ENCODE results near the gene SLC13A1.
"Not testable (repeated sequence)": the region's sequence is repeated elsewhere in the genome, so short reads cannot be mapped to it uniquely, and the experiment has no call there.

SLC13A1 gene

DNA sequence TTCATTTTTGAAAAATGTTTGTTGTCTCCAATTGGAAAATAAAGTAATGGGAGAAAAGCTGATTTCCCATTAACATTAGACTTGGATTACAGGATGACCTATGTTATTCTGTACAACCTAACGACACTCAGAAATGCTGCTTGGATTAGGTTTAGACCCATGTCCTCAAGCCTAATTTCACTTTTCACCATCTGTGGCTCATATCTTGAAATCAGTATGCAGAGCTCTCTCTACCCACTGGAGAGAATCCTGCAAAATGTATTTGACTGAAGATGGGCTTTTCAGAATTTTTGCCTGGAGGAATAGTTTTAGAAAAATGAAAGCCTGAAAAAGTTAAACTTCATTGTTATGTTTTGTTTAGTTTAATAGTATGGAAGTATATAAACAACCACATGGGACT is 63.8 kb downstream of the SLC13A1 start:
- intact Hi-C loops (cut with DNase I), result no loop called here
- DNase-seq, result no peak

GRCh38 chr7:123133924-123134323 is 65.8 kb downstream of the SLC13A1 start:
- no peak for DNase-seq
- intact Hi-C loops (cut with DNase I), result no loop called here

GRCh38 chr7:123131961-123132360 is 67.8 kb downstream of the SLC13A1 start:
- DNase-seq, result no peak
- intact Hi-C loops (cut with DNase I), result no loop called here

DNA sequence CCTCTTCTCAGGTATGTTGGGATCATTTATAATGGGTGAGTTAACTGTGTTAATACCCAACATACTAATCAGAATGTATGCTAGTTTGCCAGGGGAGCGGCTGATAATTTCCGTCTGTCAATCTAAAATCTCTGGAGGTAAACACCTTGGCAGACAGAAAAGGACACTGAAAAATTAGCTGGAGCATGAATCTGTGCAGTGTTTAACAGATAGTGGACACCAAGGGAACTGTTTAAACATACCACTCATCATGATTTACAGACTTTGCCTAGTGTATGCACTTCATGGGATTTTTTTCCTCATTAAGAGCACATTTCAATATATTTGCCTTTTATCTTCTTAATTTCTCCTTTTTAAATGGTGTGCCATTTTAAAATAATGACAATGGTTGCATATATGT is 68.2 kb downstream of the SLC13A1 start:
- no peak for DNase-seq
- intact Hi-C loops (cut with DNase I), result no loop called here

GRCh38 chr7:123131140-123131539 is 68.6 kb downstream of the SLC13A1 start:
- intact Hi-C loops (cut with DNase I), result no loop called here
- DNase-seq, result no peak

- DNase-seq, result no peak
- intact Hi-C loops (cut with DNase I), result no loop called here
Measured at GRCh38 chr7:123126691-123127090, 73.1 kb downstream of the SLC13A1 start.

GRCh38 chr7:123126171-123126570 is 73.6 kb downstream of the SLC13A1 start:
- intact Hi-C loops (cut with DNase I), result no loop called here
- no peak for DNase-seq

- no peak for DNase-seq
- intact Hi-C loops (cut with DNase I), result no loop called here
Measured at GRCh38 chr7:123125231-123125630, 74.5 kb downstream of the SLC13A1 start.

- DNase-seq, result no peak
- intact Hi-C loops (cut with DNase I), result no loop called here
Measured at GRCh38 chr7:123122916-123123315, 76.9 kb downstream of the SLC13A1 start.

DNA sequence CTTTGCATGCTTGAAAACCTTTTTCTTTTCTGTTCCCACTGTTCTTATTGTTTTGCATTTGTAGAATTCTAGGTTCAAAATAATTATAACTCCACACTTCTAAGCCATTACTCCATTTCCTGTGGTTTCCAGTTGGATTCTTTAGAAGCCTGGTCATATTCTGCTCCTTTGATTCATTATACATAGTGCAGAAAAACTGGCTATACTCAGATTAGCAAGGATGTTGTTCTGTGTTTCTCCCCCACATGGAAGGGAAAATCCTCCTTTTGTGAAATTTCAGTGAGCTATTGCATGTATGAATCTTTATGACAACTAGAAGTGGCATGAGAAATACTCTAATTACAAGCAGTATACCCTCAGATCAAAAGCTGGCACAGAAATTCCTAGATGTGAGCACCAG is 79.5 kb downstream of the SLC13A1 start:
- intact Hi-C loops (cut with DNase I), result no loop called here
- DNase-seq, result no peak

- no peak for DNase-seq
- intact Hi-C loops (cut with DNase I), result no loop called here
Measured at GRCh38 chr7:123115331-123115730, 84.4 kb downstream of the SLC13A1 start.

DNA sequence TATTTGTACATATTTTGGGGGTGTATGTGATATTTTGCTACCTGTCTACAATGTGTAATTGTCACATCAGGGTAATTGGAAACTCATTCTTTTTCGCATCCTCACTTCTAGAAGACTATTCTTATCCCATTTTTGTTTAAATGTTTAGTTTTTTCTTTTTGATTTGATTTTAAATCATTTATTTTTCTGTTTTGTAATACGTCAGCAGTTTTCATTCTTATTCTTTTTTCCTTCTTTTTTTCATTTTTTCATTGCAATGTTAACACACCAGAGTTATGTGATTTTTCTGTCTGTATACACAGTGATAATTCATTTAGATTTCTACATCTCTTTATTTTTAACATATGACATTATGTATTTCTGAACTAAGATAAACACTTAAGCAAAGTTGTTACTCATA is 85.5 kb downstream of the SLC13A1 start:
- intact Hi-C loops (cut with DNase I), result no loop called here
- DNase-seq, result no peak

- intact Hi-C loops (cut with DNase I), result no loop called here
- peak in 1 of 42 donors; percentile 2 for DNase-seq
Measured at GRCh38 chr7:123112833-123113232, 86.9 kb downstream of the SLC13A1 start.

- intact Hi-C loops (cut with DNase I), result no loop called here
- no peak for DNase-seq
Measured at GRCh38 chr7:123099712-123100111, 100.1 kb downstream of the SLC13A1 start.

DNA sequence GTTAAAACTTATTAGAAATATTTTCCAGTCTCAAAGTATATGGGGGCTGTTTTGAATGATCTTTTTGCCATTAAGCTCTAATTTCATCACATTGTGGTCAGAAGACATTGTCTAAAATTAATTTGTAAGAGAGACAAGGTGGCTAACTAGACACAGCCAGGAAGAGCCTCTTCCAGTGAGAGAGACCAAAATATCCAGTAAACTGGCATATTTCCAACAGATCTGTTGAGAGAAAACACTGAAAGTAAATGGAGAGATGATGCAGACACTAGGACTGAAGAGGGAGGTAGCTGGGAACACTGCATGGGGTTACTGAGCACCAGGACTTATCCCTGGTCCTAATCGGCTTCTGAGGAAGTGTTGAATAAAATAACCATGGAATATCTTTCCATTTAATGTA is 102.8 kb downstream of the SLC13A1 start:
- intact Hi-C loops (cut with DNase I), result no loop called here
- DNase-seq, result no peak

GRCh38 chr7:123096434-123096833 is 103.3 kb downstream of the SLC13A1 start:
- no peak for DNase-seq
- intact Hi-C loops (cut with DNase I), result no loop called here

DNA sequence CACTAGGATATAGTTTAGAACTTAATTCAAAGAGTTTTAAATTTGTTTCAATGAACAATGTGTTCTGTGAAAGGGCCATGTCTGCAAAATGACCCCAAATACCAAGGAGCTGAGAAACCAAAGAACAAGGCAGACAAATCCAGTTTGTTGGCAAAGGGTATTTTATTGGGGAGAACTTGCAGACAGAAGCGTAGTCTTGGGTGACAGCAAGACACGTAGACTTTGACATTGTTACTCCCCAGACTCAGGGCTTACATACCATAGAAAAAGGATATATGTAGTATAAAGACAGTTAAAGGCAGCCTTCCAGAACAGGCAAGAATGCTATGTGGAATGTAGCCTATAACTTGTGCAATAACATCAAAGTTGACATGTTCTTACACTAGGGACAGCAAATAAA is 109.3 kb downstream of the SLC13A1 start:
- no peak for DNase-seq
- intact Hi-C loops (cut with DNase I), result no loop called here

DNA sequence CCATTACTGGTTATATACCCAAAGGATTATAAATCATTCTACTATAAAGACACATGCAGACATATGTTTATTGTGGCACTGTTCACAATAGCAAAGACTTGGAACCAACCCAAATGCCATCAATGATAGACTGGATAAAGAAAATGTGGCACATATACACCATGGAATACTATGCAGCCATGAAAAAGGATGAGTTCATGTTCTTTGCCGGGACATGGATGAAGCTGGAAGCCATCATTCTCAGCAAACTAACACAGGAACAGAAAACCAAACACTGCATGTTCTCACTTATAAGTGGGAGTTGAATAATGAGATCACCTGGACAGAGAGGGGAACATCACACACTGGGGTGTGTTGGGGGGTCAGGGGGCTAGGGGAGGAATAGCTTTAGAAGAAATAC is 112.9 kb downstream of the SLC13A1 start:
- DNase-seq; intact Hi-C loops (cut with DNase I): not testable (repeated sequence)

DNA sequence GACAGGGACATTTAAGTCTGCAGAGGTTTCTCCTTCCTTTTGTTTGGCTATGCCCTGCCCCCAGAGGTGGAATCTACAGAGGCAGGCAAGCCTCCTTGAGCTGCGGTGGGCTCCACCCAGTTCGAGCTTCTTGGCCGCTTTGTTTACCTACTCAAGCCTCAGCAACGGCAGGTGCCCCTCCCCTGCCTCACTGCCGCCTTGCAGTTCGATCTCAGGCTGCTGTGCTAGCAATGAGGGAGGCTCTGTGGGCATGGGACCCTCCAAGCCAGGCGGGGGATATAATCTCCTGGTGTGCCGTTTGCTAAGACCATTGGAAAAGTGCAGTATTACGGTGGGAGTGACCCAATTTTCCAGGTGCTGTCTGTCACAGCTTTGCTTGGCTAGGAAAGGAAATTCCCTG is 114.9 kb downstream of the SLC13A1 start:
- DNase-seq; intact Hi-C loops (cut with DNase I): not testable (repeated sequence)

GRCh38 chr7:123079021-123079420 is 120.7 kb downstream of the SLC13A1 start:
- no peak for DNase-seq
- intact Hi-C loops (cut with DNase I), result no loop called here

- intact Hi-C loops (cut with DNase I), result no loop called here
- no peak for DNase-seq
Measured at GRCh38 chr7:123075838-123076467, 123.8 kb downstream of the SLC13A1 start.

Data from head of caudate nucleus (tissue), 42 donors.